Gastroesophageal sphincter (tissue), 3 donors: Measurements from ENCODE around the gene MTA1.

ENCODE experiments used
- CTCF ChIP-seq, 4 experiments: fragments of 200-600 bp in 2 of 4; fragments of 450-650 bp in 2 of 4; sonication (generic) in 1 of 4; IDR thresholded peaks; one replicate each; pipeline ENCODE4 v1.5.1; 2017 to 2019; ENCODE audit warnings: antibody characterized with exemption in 4 of 4, mild to moderate bottlenecking in 2 of 4, moderate library complexity in 2 of 4
- EP300 ChIP-seq: sonication (generic); formaldehyde crosslinking; IDR thresholded peaks from one replicate; pipeline ENCODE4 v1.6.1; 2017; ENCODE audit warnings: antibody characterized with exemption, mild to moderate bottlenecking
- POLR2A ChIP-seq, 2 donors: fragments of 450-650 bp; IDR thresholded peaks; one replicate each; pipeline ENCODE4 v1.6.1; 2017; ENCODE audit warnings: antibody characterized with exemption in 2 of 2, mild to moderate bottlenecking in 2 of 2, moderate library complexity in 1 of 2

GRCh38 chr14:105474483-105475268, 55.0 kb downstream of the MTA1 start, which contains the start of gene CRIP2:
- TF ChIP-seq CTCF (IDR thresholded peaks at IDR 0.05) (no peak), EP300 (no peak), POLR2A (IDR thresholded peaks at IDR 0.05) (peak; percentile 62 to 82)
